ENCODE results near the gene CARD9. TPM values are rescaled to one million over a fixed set of nuclear protein-coding genes. Genes with fewer than 3 reads are reported as not detected.
A peak's percentile ranks its signal among the peaks of the same experiment; 100 is the strongest.

The CARD9 gene
- total RNA-seq, 2 donors from 2014 or later, result 0.78 to 1.3 TPM

- intact Hi-C loops (cut with DNase I), result loop anchor here (5.0 kb wide), 1 partner anchor 35 kb away; no protein-coding TSS in a partner anchor
- Histone ChIP-seq H3K27ac (no peak overlapping the region), H3K9me3 (no peaks in the 10 kb centered on the region), H3K36me3 (replicated peaks in 1 of 2; ENCODE audit: insufficient read depth in 1 of 2, low read depth in 2 of 2) (no peaks in the 10 kb centered on the region), H3K4me1 (peaks cover 21% of the 10 kb centered on the region), H3K27me3 (no peaks in the 10 kb centered on the region), H3K4me3 (no peak overlapping the region)
- no peak for ATAC-seq
- TF ChIP-seq POLR2A (IDR thresholded peaks at IDR 0.05), result no peak
- TF ChIP-seq, protein P1, sequence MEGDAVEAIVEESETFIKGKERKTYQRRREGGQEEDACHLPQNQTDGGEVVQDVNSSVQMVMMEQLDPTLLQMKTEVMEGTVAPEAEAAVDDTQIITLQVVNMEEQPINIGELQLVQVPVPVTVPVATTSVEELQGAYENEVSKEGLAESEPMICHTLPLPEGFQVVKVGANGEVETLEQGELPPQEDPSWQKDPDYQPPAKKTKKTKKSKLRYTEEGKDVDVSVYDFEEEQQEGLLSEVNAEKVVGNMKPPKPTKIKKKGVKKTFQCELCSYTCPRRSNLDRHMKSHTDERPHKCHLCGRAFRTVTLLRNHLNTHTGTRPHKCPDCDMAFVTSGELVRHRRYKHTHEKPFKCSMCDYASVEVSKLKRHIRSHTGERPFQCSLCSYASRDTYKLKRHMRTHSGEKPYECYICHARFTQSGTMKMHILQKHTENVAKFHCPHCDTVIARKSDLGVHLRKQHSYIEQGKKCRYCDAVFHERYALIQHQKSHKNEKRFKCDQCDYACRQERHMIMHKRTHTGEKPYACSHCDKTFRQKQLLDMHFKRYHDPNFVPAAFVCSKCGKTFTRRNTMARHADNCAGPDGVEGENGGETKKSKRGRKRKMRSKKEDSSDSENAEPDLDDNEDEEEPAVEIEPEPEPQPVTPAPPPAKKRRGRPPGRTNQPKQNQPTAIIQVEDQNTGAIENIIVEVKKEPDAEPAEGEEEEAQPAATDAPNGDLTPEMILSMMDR (IDR thresholded peaks at IDR 0.05), result no peak
- DNase-seq, result no peak
- WGBS, 2 donors, result 81% methylated on average over 6 of the region's 9 CpGs; no CpG with 5 or more reads in 1 of the 2 donors
These were observed 6.6 kb downstream of the CARD9 start for GRCh38 chr9:136366826-136367225.

- intact Hi-C loops (cut with DNase I), result loop anchor here (5.0 kb wide), 1 partner anchor 33 kb away; no protein-coding TSS in a partner anchor
- DNase-seq, result no peak
These were observed 7.7 kb downstream of the CARD9 start for GRCh38 chr9:136365775-136366222.

GRCh38 chr9:136364942-136365774 lies 8.3 kb downstream of the CARD9 start:
- no peaks in the 10 kb centered on the region for H3K27me3 ChIP-seq
- 68 to 90% methylated on average over 5 to 23 of the region's 31 CpGs for WGBS, 2 donors
- H3K4me1 ChIP-seq, result peaks cover 22% of the 10 kb centered on the region
- DNase-seq (no peak), ATAC-seq (no peak)
- no peaks in the 10 kb centered on the region for H3K36me3 ChIP-seq (replicated peaks in 1 of 2; ENCODE audit: insufficient read depth in 1 of 2, low read depth in 2 of 2)
- intact Hi-C loops (cut with DNase I), result loop anchor here (5.0 kb wide), 1 partner anchor 33 kb away; no protein-coding TSS in a partner anchor
- no peak overlapping the region for H3K4me3 ChIP-seq
- no peak overlapping the region for H3K27ac ChIP-seq
- no peak for TF ChIP-seq POLR2A (IDR thresholded peaks at IDR 0.05)
- TF ChIP-seq, protein P1 (IDR thresholded peaks at IDR 0.05), result no peak
- H3K9me3 ChIP-seq, result no peaks in the 10 kb centered on the region

More at GRCh38 chr9:136365775-136366222, 7.7 kb downstream of the CARD9 start:
- H3K9me3 ChIP-seq, result no peaks in the 10 kb centered on the region
- H3K36me3 ChIP-seq (replicated peaks in 1 of 2; ENCODE audit: insufficient read depth in 1 of 2, low read depth in 2 of 2), result no peaks in the 10 kb centered on the region
- no peak for TF ChIP-seq POLR2A (IDR thresholded peaks at IDR 0.05)
- TF ChIP-seq, protein P1 (IDR thresholded peaks at IDR 0.05), result no peak
- H3K4me3 ChIP-seq, result no peak overlapping the region
- H3K27ac ChIP-seq, result no peak overlapping the region
- 29 to 62% methylated on average over 1 to 9 of the region's 9 CpGs for WGBS, 2 donors
- peaks cover 22% of the 10 kb centered on the region for H3K4me1 ChIP-seq
- ATAC-seq, result no peak
- H3K27me3 ChIP-seq, result no peaks in the 10 kb centered on the region

- Histone ChIP-seq H3K27me3 (no peaks in the 10 kb centered on the region), H3K4me1 (peaks cover 22% of the 10 kb centered on the region), H3K9me3 (no peaks in the 10 kb centered on the region), H3K36me3 (replicated peaks in 1 of 2; ENCODE audit: insufficient read depth in 1 of 2, low read depth in 2 of 2) (no peaks in the 10 kb centered on the region), H3K27ac (peak overlapping the region in 2 of 4 donors; percentile 76 to 95), H3K4me3 (no peak overlapping the region)
- intact Hi-C loops (cut with DNase I), result no loop called here
- ATAC-seq (no peak), DNase-seq (no peak)
- 37 to 49% methylated on average over 7 to 54 of the region's 54 CpGs for WGBS, 2 donors
- TF ChIP-seq, protein P1 (IDR thresholded peaks at IDR 0.05), result no peak
- TF ChIP-seq POLR2A (IDR thresholded peaks at IDR 0.05), result no peak
These were observed 9.3 kb downstream of the CARD9 start for GRCh38 chr9:136363949-136364748.
